ENCODE results near the gene APOB. TPM values are rescaled to one million over a fixed set of nuclear protein-coding genes. Genes with fewer than 3 reads are reported as not detected.

The APOB gene
- total and polyA plus RNA-seq, 10 of the 15 experiments (the other 5 are each of a cell fraction or from before 2014, with no cell fraction given) = 1.4 TPM; not detected in 9

- ChIA-PET CTCF (no interaction called here), POLR2A (no interaction called here), RAD21 (ENCODE audit: unreplicated experiment) (no interaction called here), SMC1A (ENCODE audit: uncharacterized antibody, unreplicated experiment) (interaction anchor here (1.4 kb wide), 1 partner anchor 16 kb away, joined by 3 read pairs; no protein-coding TSS in a partner anchor)
- Histone ChIP-seq H4K20me1 (ENCODE audit: control insufficient read depth, insufficient read depth) (no peaks in the 10 kb centered on the region), H3K4me1 (ENCODE audit: control insufficient read depth, insufficient read depth, low read length) (no peaks in the 10 kb centered on the region), H3K4me2 (ENCODE audit: control insufficient read depth, insufficient read depth) (no peak overlapping the region), H3K4me3 (no peak overlapping the region), H2AFZ (ENCODE audit: control insufficient read depth, low read depth, low read length) (no peak overlapping the region), H3K27ac (ENCODE audit: control insufficient read depth, insufficient read depth) (no peak overlapping the region), H3K79me2 (ENCODE audit: control insufficient read depth, insufficient read depth, low read length) (no peaks in the 10 kb centered on the region), H3K9me3 (replicated peaks; ENCODE audit: control insufficient read depth, insufficient read depth, low read length) (no peaks in the 10 kb centered on the region), H3K36me3 (ENCODE audit: control insufficient read depth in 2 of 2, insufficient read depth in 2 of 2, low read length in 1 of 2) (no peaks in the 10 kb centered on the region), H3K9ac (ENCODE audit: control insufficient read depth, insufficient read depth, low read length) (no peak overlapping the region), H3K27me3 (replicated peaks in 1 of 2; ENCODE audit: control insufficient read depth in 2 of 2, insufficient read depth in 2 of 2, low read length in 1 of 2) (no peaks in the 10 kb centered on the region)
- BruUV-seq (replicated peaks) = no TSS peak
- DNase-seq (ENCODE audit: low read depth, low spot score) (no peak), FAIRE-seq (no peak), ATAC-seq (no peak)
- intact Hi-C loops (cut with micrococcal nuclease; ENCODE audit: unreplicated experiment) = no loop called here
- TF ChIP-seq CBX3 (IDR thresholded peaks at IDR 0.05; ENCODE audit: borderline replicate concordance, low read depth) (no peak), SKIL (IDR thresholded peaks at IDR 0.05; ENCODE audit: low read depth, poor library complexity, severe bottlenecking) (no peak), NFIC (IDR thresholded peaks at IDR 0.05; ENCODE audit: low read depth, low read length) (no peak), SIX5 (IDR thresholded peaks at IDR 0.05; ENCODE audit: low read depth, low read length, severe bottlenecking) (no peak), KAT2A (conservative IDR thresholded peaks at IDR 0.05; ENCODE audit: control insufficient read depth, low read depth, low read length) (no peak), BMI1 (IDR thresholded peaks at IDR 0.05; ENCODE audit: borderline replicate concordance) (no peak), ATF3 (IDR thresholded peaks at IDR 0.05; ENCODE audit: borderline replicate concordance, extremely low read depth, low read depth, low read length) (no peak), SIN3A (IDR thresholded peaks at IDR 0.05; ENCODE audit: low read depth, low read length) (no peak), ZNF274 (IDR thresholded peaks at IDR 0.05; ENCODE audit: insufficient read depth, insufficient read length) (no peak), SREBF2 (IDR thresholded peaks at IDR 0.05; ENCODE audit: low read length) (no peak), JUND (IDR thresholded peaks at IDR 0.05; ENCODE audit: low read depth, low read length) (no peak), POLR2A (IDR thresholded peaks at IDR 0.05; ENCODE audit: low read depth, low read length) (no peak), ZNF207 (IDR thresholded peaks at IDR 0.05; ENCODE audit: borderline replicate concordance) (no peak), CHD2 (IDR thresholded peaks at IDR 0.05; ENCODE audit: borderline replicate concordance, low read depth, low read length) (no peak), USF1 (IDR thresholded peaks at IDR 0.05; ENCODE audit: borderline replicate concordance, extremely low read length, insufficient read depth, low read depth, low read length) (no peak), GABPA (IDR thresholded peaks at IDR 0.05; ENCODE audit: low read depth) (no peak)
- 29% methylated on average over 3 of the region's 3 CpGs for WGBS (ENCODE audit: insufficient coverage, insufficient replicate concordance, low lambda C conversion rate, missing lambda C conversion rate)
- in situ Hi-C loops (cut with MboI) = no loop called here
These were observed 32.4 kb downstream of the APOB start for GRCh38 chr2:21011453-21011852.
